Lung microvascular endothelial cell (primary cell): ENCODE measurements around the gene FHIT. TPM values are rescaled to one million over a fixed set of nuclear protein-coding genes. Genes with fewer than 3 reads are reported as not detected.

Experiments used
- DNase-seq, 2 donors: peaks; one replicate each; pipeline versions ENCODE4 v3.0.0 to v3.0.0-alpha.2; 2010; ENCODE audit warnings: low read depth in 2 of 2
- total RNA-seq: library from RNA; depleted of rRNA; stranded (reverse); fragments of >200 nt; gene quantifications from 2 replicates; pipeline ENCODE4 v1.2.1, GENCODE V29; 2014

FHIT gene
- total RNA-seq, 1 donor from 2014 or later: 0.79 TPM

DNA sequence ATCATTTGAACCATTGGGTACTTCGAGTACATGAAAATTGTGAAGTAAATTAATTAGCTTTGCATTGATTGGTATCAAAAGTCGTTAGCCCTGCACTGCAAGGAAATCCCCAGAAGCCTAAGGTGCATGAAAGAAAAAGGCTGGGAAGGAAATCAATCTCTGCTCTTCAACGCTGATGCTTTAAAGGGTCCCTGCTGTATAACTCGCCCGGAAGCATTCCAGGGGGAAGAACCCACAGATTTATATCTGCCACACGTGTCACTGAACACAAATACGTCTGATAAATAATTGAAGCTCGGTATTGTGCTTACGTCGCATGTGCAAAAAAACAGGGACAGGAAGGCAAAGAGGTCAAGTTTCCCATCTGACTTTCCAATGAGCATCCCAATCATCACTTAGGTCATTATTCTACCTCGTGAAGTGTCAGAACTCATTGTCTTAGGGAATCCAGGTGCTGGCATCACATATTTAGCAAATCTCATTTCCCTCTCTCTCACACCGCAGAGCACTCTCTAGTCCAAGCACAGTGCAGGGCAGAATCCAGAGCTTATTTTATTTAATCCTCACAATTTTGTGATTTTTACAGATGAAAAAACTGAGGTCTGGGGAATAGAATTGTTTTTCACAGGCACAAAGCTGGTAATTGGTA lies 1397.1 kb downstream of the FHIT start:
- no peak for DNase-seq

- DNase-seq: no peak
Measured at GRCh38 chr3:59850417-59850816, 1400.8 kb downstream of the FHIT start.

GRCh38 chr3:59845386-59845785 lies 1405.9 kb downstream of the FHIT start:
- no peak for DNase-seq

- no peak for DNase-seq
Measured at GRCh38 chr3:59843821-59844220, 1407.4 kb downstream of the FHIT start.

- DNase-seq: no peak
Measured at GRCh38 chr3:59839810-59840515, 1411.3 kb downstream of the FHIT start.

GRCh38 chr3:59839283-59839682 lies 1412.0 kb downstream of the FHIT start:
- no peak for DNase-seq

DNA sequence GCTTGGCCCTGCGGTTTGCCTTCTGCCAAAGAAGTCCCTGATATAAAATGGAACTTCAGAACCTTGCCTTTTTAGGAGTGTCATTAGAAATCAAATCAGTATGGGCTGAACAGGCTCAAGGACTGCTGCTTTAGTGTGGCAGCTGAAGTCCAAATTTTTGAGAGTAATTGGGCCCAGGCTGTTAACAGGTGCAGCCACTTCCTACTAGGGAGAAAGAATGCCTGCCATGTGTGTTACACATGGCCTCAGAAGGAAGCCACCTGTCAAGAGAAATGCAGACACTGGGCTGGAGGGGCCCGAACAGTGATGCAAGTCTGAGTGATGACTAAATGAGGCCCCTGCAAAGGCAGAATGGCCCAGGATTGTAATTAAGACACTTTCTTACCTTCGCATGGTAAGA lies 1414.7 kb downstream of the FHIT start:
- DNase-seq: no peak

- no peak for DNase-seq
Measured at GRCh38 chr3:59832702-59833101, 1418.5 kb downstream of the FHIT start.

DNA sequence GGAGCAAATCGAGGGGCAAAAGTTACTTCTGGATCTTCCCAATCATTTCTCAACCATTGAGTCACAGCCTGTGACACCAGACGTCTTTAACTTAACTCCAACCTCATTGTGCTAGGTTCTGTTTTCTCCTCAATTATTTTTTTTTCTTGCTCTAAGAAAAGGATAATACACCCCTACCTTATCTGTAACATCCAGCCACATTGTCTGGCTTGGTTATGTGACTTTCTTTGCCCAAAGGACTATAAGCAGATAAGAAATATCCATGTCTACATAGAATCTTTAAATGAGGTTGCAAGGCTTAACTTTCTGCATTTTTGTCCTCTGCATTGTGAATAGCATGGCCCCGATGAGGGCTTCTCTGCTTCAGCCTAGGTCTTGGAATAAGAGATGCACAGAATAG lies 1419.0 kb downstream of the FHIT start:
- DNase-seq: no peak

DNA sequence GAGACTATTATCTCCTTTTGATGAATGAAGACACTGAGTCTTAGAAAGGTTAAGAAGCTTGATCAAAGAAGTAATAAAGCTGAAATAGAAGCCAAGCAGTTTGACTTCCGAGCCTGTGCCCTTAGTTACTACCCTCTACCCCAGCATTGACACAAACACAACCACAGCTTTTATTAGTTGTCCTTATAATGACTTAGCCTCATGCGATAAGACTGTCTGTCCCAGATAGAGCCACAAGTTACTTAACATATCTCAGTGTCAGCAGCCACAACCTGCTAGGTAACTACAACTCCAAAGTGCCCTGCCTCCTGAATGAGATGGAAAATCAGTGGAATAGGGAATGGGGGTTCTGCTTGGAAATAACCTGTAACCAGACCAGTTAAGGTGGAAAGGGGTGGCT lies 1419.9 kb downstream of the FHIT start:
- DNase-seq: no peak

DNA sequence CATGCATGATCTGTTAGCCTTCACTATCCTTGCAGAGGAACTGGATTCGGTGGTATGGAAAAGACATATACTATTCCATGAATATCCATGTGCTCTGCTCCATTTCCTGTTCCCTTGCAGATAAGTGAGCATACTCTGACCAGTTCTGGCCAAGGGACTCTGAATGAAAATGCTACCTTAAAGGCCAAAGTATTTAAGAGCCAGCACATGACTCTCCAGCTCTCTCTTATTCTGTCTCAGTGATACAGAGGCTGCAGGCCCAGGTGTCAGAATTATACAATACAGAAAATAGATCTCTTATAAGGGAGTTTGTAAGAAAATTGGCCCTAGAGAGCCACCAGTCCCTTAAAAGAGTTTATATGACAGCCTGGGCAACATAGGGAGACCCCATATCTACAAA lies 1421.7 kb downstream of the FHIT start:
- no peak for DNase-seq

- DNase-seq: no peak
Measured at GRCh38 chr3:59824876-59825275, 1426.4 kb downstream of the FHIT start.

- no peak for DNase-seq
Measured at GRCh38 chr3:59821274-59821673, 1430.0 kb downstream of the FHIT start.

- DNase-seq: no peak
Measured at GRCh38 chr3:59820352-59820934, 1430.8 kb downstream of the FHIT start.

GRCh38 chr3:59818919-59819300 lies 1432.3 kb downstream of the FHIT start:
- DNase-seq: no peak

DNA sequence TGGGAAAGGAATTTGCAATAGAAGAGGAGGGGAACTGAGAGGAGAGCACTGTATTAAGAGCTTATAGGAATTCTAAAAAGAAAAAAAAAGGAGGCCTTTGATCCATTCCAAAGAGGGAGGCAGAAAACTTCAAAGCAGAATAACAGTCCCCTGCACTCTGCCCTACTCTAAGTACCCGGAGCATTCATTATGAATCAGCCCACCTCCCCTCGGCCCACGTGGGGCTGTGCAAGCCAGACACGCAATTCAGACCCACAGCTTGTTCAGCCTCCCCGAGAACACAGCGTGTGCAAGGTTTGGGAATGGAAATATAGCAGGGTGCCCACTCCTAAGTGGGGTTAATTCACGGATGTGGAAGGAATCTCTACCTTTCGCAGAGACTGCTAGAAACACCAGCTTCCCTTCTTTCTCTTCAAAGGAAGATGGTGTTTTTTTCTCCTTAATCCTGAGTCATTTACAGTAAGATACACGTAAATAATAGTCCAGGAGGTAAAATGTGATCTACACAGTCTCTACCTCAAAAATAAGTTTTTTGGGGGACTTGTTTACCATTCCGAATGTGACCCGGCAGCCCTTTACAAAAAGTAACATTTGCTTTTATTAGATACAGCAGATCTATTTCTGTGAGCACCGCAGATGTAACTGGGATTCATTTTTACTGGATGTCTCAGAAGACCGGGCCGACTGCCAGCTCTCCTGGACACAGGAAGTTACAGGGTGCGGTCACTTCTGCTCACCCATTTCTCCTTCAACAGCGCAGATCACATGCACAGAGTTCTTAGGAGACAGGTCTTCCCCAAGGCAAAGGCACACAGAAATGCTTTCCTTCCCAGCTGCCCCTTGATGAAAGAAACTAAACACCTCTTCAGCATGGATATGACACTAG lies 1433.0 kb downstream of the FHIT start:
- peak in 1 of 2 donors; percentile 81 for DNase-seq

DNA sequence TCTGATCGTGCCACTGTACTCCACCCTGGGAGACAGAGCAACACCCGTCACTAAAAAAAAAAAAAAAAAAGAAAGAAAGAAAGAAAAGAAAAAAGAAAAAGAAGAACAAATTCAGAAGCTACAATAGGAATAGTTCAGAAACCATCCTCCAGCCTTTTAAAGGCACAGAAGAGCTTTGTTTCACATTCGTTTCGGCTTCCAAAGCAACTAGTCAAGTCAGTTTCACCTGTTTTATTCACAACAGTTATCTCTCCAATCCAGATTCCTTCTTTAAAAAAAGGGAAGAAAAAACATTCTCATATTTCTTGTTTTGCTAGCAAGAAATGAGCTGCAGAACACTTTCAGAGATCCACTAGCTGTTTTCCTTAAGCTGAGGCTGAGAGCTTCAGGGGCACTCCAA lies 1433.7 kb downstream of the FHIT start:
- no peak for DNase-seq

DNA sequence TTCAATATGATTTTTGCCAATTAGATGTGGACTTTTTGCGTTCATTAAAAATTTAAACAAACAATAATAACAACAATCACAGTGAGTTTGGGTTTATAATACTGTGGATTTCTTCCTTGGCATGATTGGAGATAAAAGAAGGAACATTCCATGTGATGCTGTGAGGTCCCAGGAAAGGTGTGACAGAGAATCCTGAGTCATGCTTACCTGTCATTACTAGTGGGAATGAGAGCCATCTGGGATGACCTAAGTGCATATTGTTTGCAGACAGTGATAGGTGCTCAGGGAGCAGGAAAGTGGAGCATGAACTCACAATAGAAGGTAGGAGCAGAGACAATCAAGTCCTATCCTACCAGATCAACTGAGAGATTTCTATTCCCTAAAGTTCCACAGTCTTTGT lies 1434.9 kb downstream of the FHIT start:
- DNase-seq: no peak

GRCh38 chr3:59813148-59813538 lies 1438.1 kb downstream of the FHIT start:
- DNase-seq: no peak

- no peak for DNase-seq
Measured at GRCh38 chr3:59812237-59813147, 1438.8 kb downstream of the FHIT start.

- no peak for DNase-seq
Measured at GRCh38 chr3:59811160-59811559, 1440.1 kb downstream of the FHIT start.
